Mammary epithelial cell (primary cell): ENCODE measurements around the gene FLAD1.

Source experiments
- CTCF ChIP-seq, 2 donors: IDR thresholded peaks in 1 of 2; conservative IDR thresholded peaks in 1 of 2; 2 replicates each; pipeline ENCODE4 v1.5.1; 2011 to 2012; ENCODE audit warnings: inconsistent platforms in 2 of 2, low read length in 2 of 2, mild to moderate bottlenecking in 2 of 2, control low read depth in 1 of 2, low read depth in 1 of 2; ENCODE audit not compliant: insufficient read depth in 1 of 2; ENCODE audit errors: extremely low read depth in 1 of 2
- EZH2 ChIP-seq: IDR thresholded peaks from 2 replicates; pipeline ENCODE4 v1.6.1; 2012; ENCODE audit warnings: low read length, inconsistent platforms, borderline replicate concordance

GRCh38 chr1:154941333-154942013 lies 41.7 kb upstream of the FLAD1 start:
- no peak for TF ChIP-seq CTCF (conservative IDR thresholded peaks at IDR 0.05 in 1 of 2, IDR thresholded peaks at IDR 0.05 in 1 of 2; ENCODE audit: extremely low read depth in 1 of 2, insufficient read depth in 1 of 2, low read depth in 1 of 2, low read length in 2 of 2)
- TF ChIP-seq EZH2, result no peak
